WTC11 (cell line): Measurements from ENCODE around the gene MCUB. TPM values are rescaled to one million over a fixed set of nuclear protein-coding genes. Genes with fewer than 3 reads are reported as not detected.

Source experiments
- ATAC-seq: fragments of 200-7000 bp; cut with Tn5 transposase; 2 replicates; pipeline ENCODE4 v1.10.0; 2021; ENCODE audit warnings: mild to moderate bottlenecking, moderate library complexity
- CTCF ChIA-PET: fragments of 300-600 bp; sonication (Branson Sonifier 250); formaldehyde crosslinking; loops from one replicate; lab custom pipeline; 2021; ENCODE audit warnings: antibody characterized with exemption; lab: Charles Lee
- POLR2A ChIA-PET: fragments of 350-600 bp; sonication (Branson Sonifier 250); formaldehyde crosslinking; loops from one replicate; lab custom pipeline; 2021; ENCODE audit warnings: antibody characterized with exemption; lab: Charles Lee
- DNase-seq: peaks from one replicate; pipeline ENCODE4 v3.0.0; 2021; ENCODE audit warnings: low spot score
- H3K27ac Mint-ChIP-seq: 2 replicates; pipeline ENCODE4 v1.8.0; 2021; ENCODE audit warnings: mixed read lengths
- H3K27me3 Mint-ChIP-seq: 2 replicates; pipeline ENCODE4 v1.8.0; 2021; ENCODE audit warnings: low read depth, mild to moderate bottlenecking, moderate library complexity, mixed read lengths
- H3K36me3 Mint-ChIP-seq: 2 replicates; pipeline ENCODE4 v1.8.0; 2021; ENCODE audit warnings: mixed read lengths
- H3K4me1 Mint-ChIP-seq: 2 replicates; pipeline ENCODE4 v1.8.0; 2022; ENCODE audit warnings: mixed read lengths
- H3K4me3 Mint-ChIP-seq: 2 replicates; pipeline ENCODE4 v1.8.0; 2021; ENCODE audit warnings: mild to moderate bottlenecking, moderate library complexity, mixed read lengths
- H3K9me3 Mint-ChIP-seq: 2 replicates; pipeline ENCODE4 v1.8.0; 2021; ENCODE audit warnings: mixed read lengths
- ATF1 ChIP-seq: sonication (generic); formaldehyde crosslinking; IDR thresholded peaks from 2 replicates; pipeline ENCODE4 v1.8.1; 2023; ENCODE audit warnings: mild to moderate bottlenecking, moderate library complexity, missing genetic modification reagents
- CREB1 ChIP-seq: sonication (generic); formaldehyde crosslinking; IDR thresholded peaks from 2 replicates; pipeline ENCODE4 v1.8.0; 2023; ENCODE audit warnings: mild to moderate bottlenecking, missing genetic modification reagents
- CREM ChIP-seq: sonication (generic); formaldehyde crosslinking; IDR thresholded peaks from 2 replicates; pipeline ENCODE4 v1.8.1; 2022; ENCODE audit warnings: mild to moderate bottlenecking, missing genetic modification reagents, moderate library complexity
- ETV6 ChIP-seq: sonication (generic); formaldehyde crosslinking; IDR thresholded peaks from 2 replicates; pipeline ENCODE4 v1.8.1; 2022; ENCODE audit warnings: mild to moderate bottlenecking, missing genetic modification reagents
- HMGA2 ChIP-seq: fragments of 250-450 bp; sonication (Bioruptor Pico); IDR thresholded peaks from 2 replicates; pipeline ENCODE4 v1.4.0; 2021; ENCODE audit warnings: mild to moderate bottlenecking, moderate library complexity
- MXD4 ChIP-seq: fragments of 250-450 bp; sonication (Bioruptor Pico); IDR thresholded peaks from 2 replicates; pipeline ENCODE4 v1.8.0; 2021; ENCODE audit warnings: mild to moderate bottlenecking, moderate library complexity, borderline replicate concordance
- SMAD4 ChIP-seq: sonication (generic); formaldehyde crosslinking; IDR thresholded peaks from 2 replicates; pipeline ENCODE4 v1.8.0; 2022; ENCODE audit warnings: mild to moderate bottlenecking, missing genetic modification reagents
- SP1 ChIP-seq: sonication (generic); formaldehyde crosslinking; conservative IDR thresholded peaks from 2 replicates; pipeline ENCODE4 v1.8.1; 2022; ENCODE audit warnings: missing genetic modification reagents
- TEAD1 ChIP-seq: sonication (generic); formaldehyde crosslinking; IDR thresholded peaks from 2 replicates; pipeline ENCODE4 v1.8.0; 2022; ENCODE audit warnings: mild to moderate bottlenecking, missing genetic modification reagents
- ZNF138 ChIP-seq: sonication (generic); formaldehyde crosslinking; conservative IDR thresholded peaks from 2 replicates; pipeline ENCODE4 v1.8.1; 2022; ENCODE audit warnings: mild to moderate bottlenecking, moderate library complexity, missing genetic modification reagents
- ZNF232 ChIP-seq: sonication (generic); formaldehyde crosslinking; IDR thresholded peaks from 2 replicates; pipeline ENCODE4 v1.8.0; 2022; ENCODE audit warnings: mild to moderate bottlenecking, missing genetic modification reagents
- ZNF396 ChIP-seq: fragments of 250-450 bp; sonication (Bioruptor Pico); IDR thresholded peaks from 2 replicates; pipeline ENCODE4 v1.8.0; 2021; ENCODE audit warnings: mild to moderate bottlenecking, moderate library complexity, borderline replicate concordance
- total RNA-seq: library from RNA; stranded (reverse); gene quantifications from 3 replicates; pipeline ENCODE4 v1.2.3, GENCODE V29; 2021
- TF ChIP-seq, protein P1 (sequence below): sonication (generic); formaldehyde crosslinking; IDR thresholded peaks from 2 replicates; pipeline ENCODE4 v1.8.0; 2022; ENCODE audit warnings: mild to moderate bottlenecking, missing genetic modification reagents
- TF ChIP-seq, protein P2 (sequence below): sonication (generic); formaldehyde crosslinking; IDR thresholded peaks from 2 replicates; pipeline ENCODE4 v1.8.1; 2022; ENCODE audit warnings: mild to moderate bottlenecking, missing genetic modification reagents, moderate library complexity, borderline replicate concordance
- TF ChIP-seq, protein P3 (sequence below): sonication (generic); formaldehyde crosslinking; conservative IDR thresholded peaks from 2 replicates; pipeline ENCODE4 v1.8.1; 2023; ENCODE audit warnings: mild to moderate bottlenecking, low read depth, missing genetic modification reagents, moderate library complexity
- TF ChIP-seq, protein P4 (sequence below): sonication (generic); formaldehyde crosslinking; IDR thresholded peaks from 2 replicates; pipeline ENCODE4 v1.8.1; 2023; ENCODE audit warnings: mild to moderate bottlenecking, missing genetic modification reagents
- TF ChIP-seq, protein P5 (sequence below): sonication (generic); formaldehyde crosslinking; IDR thresholded peaks from 2 replicates; pipeline ENCODE4 v1.8.1; 2022; ENCODE audit warnings: missing genetic modification reagents, borderline replicate concordance
- TF ChIP-seq, protein P6 (sequence below): sonication (generic); formaldehyde crosslinking; IDR thresholded peaks from 2 replicates; pipeline ENCODE4 v1.8.1; 2023; ENCODE audit warnings: mild to moderate bottlenecking, missing genetic modification reagents, borderline replicate concordance
- TF ChIP-seq, protein P7 (sequence below): fragments of 250-450 bp; sonication (Bioruptor Pico); conservative IDR thresholded peaks from 2 replicates; pipeline ENCODE4 v1.9.0; 2021; ENCODE audit warnings: mild to moderate bottlenecking

Gene MCUB
- total RNA-seq, 1 experiment from 2014 or later: 26.8 TPM

DNA sequence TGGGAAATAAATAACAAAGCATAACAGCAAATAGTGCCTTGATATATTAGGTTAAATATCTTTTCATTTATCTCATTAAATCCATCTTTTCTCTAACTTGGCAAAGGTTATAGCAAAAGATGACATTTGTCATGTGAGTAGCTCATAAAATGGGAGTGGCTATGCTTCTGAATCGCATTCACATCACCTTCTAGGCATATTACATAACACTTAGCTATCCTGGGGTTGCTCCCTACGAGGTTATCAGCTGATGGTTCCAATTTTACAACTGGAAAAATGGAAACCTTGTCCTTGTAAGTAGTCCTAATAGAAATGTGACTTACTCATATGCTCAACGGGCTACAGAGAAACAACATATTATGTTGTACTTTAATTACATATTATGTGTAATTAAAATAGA is 153.5 kb downstream of the MCUB start:
- no peak for DNase-seq
- Mint-ChIP-seq H3K27ac (no peak overlapping the region), H3K36me3 (peaks cover 38% of the 10 kb centered on the region), H3K4me1 (no peaks in the 10 kb centered on the region), H3K9me3 (no peaks in the 10 kb centered on the region), H3K27me3 (no peaks in the 10 kb centered on the region), H3K4me3 (no peak overlapping the region)
- ChIA-PET CTCF (no interaction called here), POLR2A (no interaction called here)
- ATAC-seq: no peak
- TF ChIP-seq, protein P1, sequence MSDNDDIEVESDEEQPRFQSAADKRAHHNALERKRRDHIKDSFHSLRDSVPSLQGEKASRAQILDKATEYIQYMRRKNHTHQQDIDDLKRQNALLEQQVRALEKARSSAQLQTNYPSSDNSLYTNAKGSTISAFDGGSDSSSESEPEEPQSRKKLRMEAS (CRISPR knock-in tag): no peak
- TF ChIP-seq CREB1 (CRISPR knock-in tag) (no peak), SMAD4 (no peak), HMGA2 (CRISPR knock-in tag) (no peak), TEAD1 (no peak), CREM (CRISPR knock-in tag) (no peak), ZNF232 (CRISPR knock-in tag) (no peak), ZNF396 (CRISPR knock-in tag) (no peak), ZNF138 (no peak)
- TF ChIP-seq, protein P2, sequence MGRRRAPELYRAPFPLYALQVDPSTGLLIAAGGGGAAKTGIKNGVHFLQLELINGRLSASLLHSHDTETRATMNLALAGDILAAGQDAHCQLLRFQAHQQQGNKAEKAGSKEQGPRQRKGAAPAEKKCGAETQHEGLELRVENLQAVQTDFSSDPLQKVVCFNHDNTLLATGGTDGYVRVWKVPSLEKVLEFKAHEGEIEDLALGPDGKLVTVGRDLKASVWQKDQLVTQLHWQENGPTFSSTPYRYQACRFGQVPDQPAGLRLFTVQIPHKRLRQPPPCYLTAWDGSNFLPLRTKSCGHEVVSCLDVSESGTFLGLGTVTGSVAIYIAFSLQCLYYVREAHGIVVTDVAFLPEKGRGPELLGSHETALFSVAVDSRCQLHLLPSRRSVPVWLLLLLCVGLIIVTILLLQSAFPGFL (CRISPR knock-in tag): no peak
- TF ChIP-seq, protein P3, sequence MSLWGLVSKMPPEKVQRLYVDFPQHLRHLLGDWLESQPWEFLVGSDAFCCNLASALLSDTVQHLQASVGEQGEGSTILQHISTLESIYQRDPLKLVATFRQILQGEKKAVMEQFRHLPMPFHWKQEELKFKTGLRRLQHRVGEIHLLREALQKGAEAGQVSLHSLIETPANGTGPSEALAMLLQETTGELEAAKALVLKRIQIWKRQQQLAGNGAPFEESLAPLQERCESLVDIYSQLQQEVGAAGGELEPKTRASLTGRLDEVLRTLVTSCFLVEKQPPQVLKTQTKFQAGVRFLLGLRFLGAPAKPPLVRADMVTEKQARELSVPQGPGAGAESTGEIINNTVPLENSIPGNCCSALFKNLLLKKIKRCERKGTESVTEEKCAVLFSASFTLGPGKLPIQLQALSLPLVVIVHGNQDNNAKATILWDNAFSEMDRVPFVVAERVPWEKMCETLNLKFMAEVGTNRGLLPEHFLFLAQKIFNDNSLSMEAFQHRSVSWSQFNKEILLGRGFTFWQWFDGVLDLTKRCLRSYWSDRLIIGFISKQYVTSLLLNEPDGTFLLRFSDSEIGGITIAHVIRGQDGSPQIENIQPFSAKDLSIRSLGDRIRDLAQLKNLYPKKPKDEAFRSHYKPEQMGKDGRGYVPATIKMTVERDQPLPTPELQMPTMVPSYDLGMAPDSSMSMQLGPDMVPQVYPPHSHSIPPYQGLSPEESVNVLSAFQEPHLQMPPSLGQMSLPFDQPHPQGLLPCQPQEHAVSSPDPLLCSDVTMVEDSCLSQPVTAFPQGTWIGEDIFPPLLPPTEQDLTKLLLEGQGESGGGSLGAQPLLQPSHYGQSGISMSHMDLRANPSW (CRISPR knock-in tag): no peak

DNA sequence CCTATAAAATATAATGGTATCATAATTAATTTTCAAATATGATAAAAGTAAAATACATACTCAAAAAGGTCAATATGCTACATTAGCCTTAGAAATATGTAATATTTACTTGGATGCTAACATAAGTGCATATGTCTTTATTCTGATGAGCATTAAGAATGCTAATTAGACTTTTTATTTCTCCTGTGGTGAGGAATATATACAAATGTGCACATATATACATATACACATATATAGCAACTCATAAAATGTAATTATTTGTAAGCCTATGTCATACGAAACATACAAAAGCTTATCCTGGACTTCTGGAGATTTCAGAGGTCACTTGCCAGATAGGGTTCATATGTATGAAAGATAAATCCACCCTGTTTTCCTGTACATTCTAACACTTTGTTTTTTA is 158.7 kb downstream of the MCUB start:
- ChIA-PET POLR2A (no interaction called here), CTCF (no interaction called here)
- ATAC-seq: no peak
- Mint-ChIP-seq H3K4me1 (no peaks in the 10 kb centered on the region), H3K36me3 (peaks cover 35% of the 10 kb centered on the region), H3K27me3 (no peaks in the 10 kb centered on the region), H3K4me3 (no peak overlapping the region), H3K27ac (no peak overlapping the region), H3K9me3 (peaks cover 8% of the 10 kb centered on the region)
- no peak for DNase-seq
- TF ChIP-seq MXD4 (no peak), SMAD4 (no peak), SP1 (CRISPR knock-in tag) (no peak), ATF1 (no peak), ETV6 (CRISPR knock-in tag) (no peak), ZNF396 (CRISPR knock-in tag) (no peak)
- TF ChIP-seq, protein P4, sequence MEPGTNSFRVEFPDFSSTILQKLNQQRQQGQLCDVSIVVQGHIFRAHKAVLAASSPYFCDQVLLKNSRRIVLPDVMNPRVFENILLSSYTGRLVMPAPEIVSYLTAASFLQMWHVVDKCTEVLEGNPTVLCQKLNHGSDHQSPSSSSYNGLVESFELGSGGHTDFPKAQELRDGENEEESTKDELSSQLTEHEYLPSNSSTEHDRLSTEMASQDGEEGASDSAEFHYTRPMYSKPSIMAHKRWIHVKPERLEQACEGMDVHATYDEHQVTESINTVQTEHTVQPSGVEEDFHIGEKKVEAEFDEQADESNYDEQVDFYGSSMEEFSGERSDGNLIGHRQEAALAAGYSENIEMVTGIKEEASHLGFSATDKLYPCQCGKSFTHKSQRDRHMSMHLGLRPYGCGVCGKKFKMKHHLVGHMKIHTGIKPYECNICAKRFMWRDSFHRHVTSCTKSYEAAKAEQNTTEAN (CRISPR knock-in tag): no peak
- TF ChIP-seq, protein P5, sequence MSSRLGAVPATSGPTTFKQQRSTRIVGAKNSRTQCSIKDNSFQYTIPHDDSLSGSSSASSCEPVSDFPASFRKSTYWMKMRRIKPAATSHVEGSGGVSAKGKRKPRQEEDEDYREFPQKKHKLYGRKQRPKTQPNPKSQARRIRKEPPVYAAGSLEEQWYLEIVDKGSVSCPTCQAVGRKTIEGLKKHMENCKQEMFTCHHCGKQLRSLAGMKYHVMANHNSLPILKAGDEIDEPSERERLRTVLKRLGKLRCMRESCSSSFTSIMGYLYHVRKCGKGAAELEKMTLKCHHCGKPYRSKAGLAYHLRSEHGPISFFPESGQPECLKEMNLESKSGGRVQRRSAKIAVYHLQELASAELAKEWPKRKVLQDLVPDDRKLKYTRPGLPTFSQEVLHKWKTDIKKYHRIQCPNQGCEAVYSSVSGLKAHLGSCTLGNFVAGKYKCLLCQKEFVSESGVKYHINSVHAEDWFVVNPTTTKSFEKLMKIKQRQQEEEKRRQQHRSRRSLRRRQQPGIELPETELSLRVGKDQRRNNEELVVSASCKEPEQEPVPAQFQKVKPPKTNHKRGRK: no peak
- TF ChIP-seq, protein P6, sequence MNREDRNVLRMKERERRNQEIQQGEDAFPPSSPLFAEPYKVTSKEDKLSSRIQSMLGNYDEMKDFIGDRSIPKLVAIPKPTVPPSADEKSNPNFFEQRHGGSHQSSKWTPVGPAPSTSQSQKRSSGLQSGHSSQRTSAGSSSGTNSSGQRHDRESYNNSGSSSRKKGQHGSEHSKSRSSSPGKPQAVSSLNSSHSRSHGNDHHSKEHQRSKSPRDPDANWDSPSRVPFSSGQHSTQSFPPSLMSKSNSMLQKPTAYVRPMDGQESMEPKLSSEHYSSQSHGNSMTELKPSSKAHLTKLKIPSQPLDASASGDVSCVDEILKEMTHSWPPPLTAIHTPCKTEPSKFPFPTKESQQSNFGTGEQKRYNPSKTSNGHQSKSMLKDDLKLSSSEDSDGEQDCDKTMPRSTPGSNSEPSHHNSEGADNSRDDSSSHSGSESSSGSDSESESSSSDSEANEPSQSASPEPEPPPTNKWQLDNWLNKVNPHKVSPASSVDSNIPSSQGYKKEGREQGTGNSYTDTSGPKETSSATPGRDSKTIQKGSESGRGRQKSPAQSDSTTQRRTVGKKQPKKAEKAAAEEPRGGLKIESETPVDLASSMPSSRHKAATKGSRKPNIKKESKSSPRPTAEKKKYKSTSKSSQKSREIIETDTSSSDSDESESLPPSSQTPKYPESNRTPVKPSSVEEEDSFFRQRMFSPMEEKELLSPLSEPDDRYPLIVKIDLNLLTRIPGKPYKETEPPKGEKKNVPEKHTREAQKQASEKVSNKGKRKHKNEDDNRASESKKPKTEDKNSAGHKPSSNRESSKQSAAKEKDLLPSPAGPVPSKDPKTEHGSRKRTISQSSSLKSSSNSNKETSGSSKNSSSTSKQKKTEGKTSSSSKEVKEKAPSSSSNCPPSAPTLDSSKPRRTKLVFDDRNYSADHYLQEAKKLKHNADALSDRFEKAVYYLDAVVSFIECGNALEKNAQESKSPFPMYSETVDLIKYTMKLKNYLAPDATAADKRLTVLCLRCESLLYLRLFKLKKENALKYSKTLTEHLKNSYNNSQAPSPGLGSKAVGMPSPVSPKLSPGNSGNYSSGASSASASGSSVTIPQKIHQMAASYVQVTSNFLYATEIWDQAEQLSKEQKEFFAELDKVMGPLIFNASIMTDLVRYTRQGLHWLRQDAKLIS: no peak
- TF ChIP-seq, protein P7, sequence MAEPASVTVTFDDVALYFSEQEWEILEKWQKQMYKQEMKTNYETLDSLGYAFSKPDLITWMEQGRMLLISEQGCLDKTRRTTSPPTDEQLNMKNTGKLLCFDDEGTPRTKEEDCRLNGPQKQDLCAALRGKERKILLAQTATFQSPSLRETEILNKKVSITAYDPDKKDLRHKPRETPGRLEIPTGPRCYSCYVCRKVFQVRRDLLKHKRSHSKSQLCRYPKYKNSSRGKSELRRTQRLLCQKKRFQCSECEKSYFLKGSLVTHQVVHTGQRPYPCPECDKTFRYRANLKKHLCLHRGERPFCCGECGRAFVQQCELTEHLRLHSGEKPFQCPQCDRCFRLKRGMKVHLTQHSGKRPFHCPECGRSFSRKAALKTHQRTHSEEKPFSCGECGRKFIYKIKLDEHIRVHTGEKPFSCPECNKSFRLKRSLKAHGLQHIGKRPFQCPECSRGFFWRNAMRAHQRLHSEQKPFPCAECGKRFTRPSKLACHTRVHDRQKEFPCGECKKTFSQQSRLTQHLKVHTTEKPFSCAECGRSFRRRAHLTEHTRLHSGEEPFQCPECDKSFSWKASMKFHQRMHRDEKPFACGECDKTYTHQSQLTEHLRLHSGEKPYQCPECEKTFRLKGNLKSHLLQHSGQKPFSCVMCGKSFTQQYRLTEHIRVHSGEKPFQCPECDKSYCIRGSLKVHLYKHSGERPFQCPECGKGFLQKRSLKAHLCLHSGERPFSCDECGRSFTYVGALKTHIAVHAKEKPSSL (CRISPR knock-in tag): no peak
